HepG2 (cell line): ENCODE results near the gene KLHL11. TPM values are rescaled to one million over a fixed set of nuclear protein-coding genes. Genes with fewer than 3 reads are reported as not detected.

ENCODE experiments used
- IRF9 ChIP-seq: sonication (generic); formaldehyde crosslinking; IDR thresholded peaks from 2 replicates; pipeline ENCODE4 v1.8.0; 2022; ENCODE audit warnings: missing genetic modification reagents, mild to moderate bottlenecking, borderline replicate concordance
- JUND ChIP-seq: sonication (generic); formaldehyde crosslinking; IDR thresholded peaks from 2 replicates; pipeline ENCODE4 v1.8.0; 2022; ENCODE audit warnings: mild to moderate bottlenecking, missing genetic modification reagents
- NFE2L1 ChIP-seq: sonication (generic); formaldehyde crosslinking; IDR thresholded peaks from 2 replicates; pipeline ENCODE4 v1.4.0; 2020; ENCODE audit warnings: missing genetic modification reagents, mild to moderate bottlenecking, borderline replicate concordance
- NFKB2 ChIP-seq: sonication (generic); formaldehyde crosslinking; IDR thresholded peaks from 2 replicates; pipeline ENCODE4 v1.4.0; 2020; ENCODE audit warnings: missing genetic modification reagents, borderline replicate concordance
- NR2F1 ChIP-seq, 2 experiments: fragments of 450-650 bp in 1 of 2; formaldehyde crosslinking in 1 of 2; IDR thresholded peaks; 2 replicates each; pipeline versions ENCODE4 v1.5.0 to v1.6.1; 2016 to 2020; ENCODE audit warnings: mild to moderate bottlenecking in 1 of 2, missing compliant biosample characterization in 1 of 2, missing genetic modification reagents in 1 of 2, moderate library complexity in 1 of 2
- PHF8 ChIP-seq: sonication (generic); formaldehyde crosslinking; IDR thresholded peaks from 2 replicates; pipeline ENCODE4 v1.5.0; 2020; ENCODE audit warnings: missing genetic modification reagents
- REL ChIP-seq: sonication (generic); formaldehyde crosslinking; conservative IDR thresholded peaks from 2 replicates; pipeline ENCODE4 v1.8.0; 2022; ENCODE audit warnings: mild to moderate bottlenecking, missing genetic modification reagents, moderate library complexity
- SNAPC2 ChIP-seq: sonication (generic); formaldehyde crosslinking; IDR thresholded peaks from 2 replicates; pipeline ENCODE4 v1.8.1; 2022; ENCODE audit warnings: mild to moderate bottlenecking, missing genetic modification reagents
- ZNF121 ChIP-seq: sonication (generic); formaldehyde crosslinking; IDR thresholded peaks from 2 replicates; pipeline ENCODE4 v1.5.0; 2020; ENCODE audit warnings: mild to moderate bottlenecking, missing genetic modification reagents
- ZNF326 ChIP-seq: sonication (generic); formaldehyde crosslinking; IDR thresholded peaks from 2 replicates; pipeline ENCODE4 v1.4.0; 2020; ENCODE audit warnings: missing genetic modification reagents, borderline replicate concordance
- ZNF770 ChIP-seq: sonication (generic); formaldehyde crosslinking; IDR thresholded peaks from 2 replicates; pipeline ENCODE4 v1.5.0; 2020; ENCODE audit warnings: mild to moderate bottlenecking, missing genetic modification reagents
- ZNF776 ChIP-seq: sonication (generic); formaldehyde crosslinking; IDR thresholded peaks from 2 replicates; pipeline ENCODE4 v1.4.0; 2020; ENCODE audit warnings: mild to moderate bottlenecking, missing genetic modification reagents
- ZNF883 ChIP-seq: sonication (generic); formaldehyde crosslinking; IDR thresholded peaks from 2 replicates; pipeline ENCODE4 v1.5.1; 2020; ENCODE audit warnings: mild to moderate bottlenecking, missing genetic modification reagents; ENCODE audit errors: not compliant biosample characterization
- polyA plus RNA-seq, 8 experiments: library from polyadenylated mRNA; depleted of rRNA in 3 of 8; stranded (reverse) in 7 of 8; unstranded in 1 of 8; fragments of >200 nt; fragmentation: Illumina TruSeq in 4 of 8; extraction: Trizol in 4 of 8; gene quantifications; 2 replicates each; pipeline versions ENCODE4 v1.2.1 to v1.2.3, GENCODE V29; 2011 to 2016; ENCODE audit warnings: low read depth in 4 of 8, missing spikeins in 1 of 8, mixed read lengths in 1 of 8; ENCODE audit not compliant: insufficient read depth in 1 of 8
- total RNA-seq, 5 experiments: library from RNA; depleted of rRNA; stranded (reverse); fragments of >200 nt; fragmentation: Illumina TruSeq; extraction: Trizol; gene quantifications; 2 replicates each; pipeline ENCODE4 v1.2.3, GENCODE V29; 2016; ENCODE audit warnings: low read depth in 1 of 5
- TF ChIP-seq, protein P1 (sequence below): sonication (generic); formaldehyde crosslinking; IDR thresholded peaks from 2 replicates; pipeline ENCODE4 v1.4.0; 2020; ENCODE audit warnings: mild to moderate bottlenecking, missing genetic modification reagents
- TF ChIP-seq, protein P2 (sequence below): sonication (generic); formaldehyde crosslinking; IDR thresholded peaks from 2 replicates; pipeline ENCODE4 v1.8.1; 2023; ENCODE audit warnings: missing genetic modification reagents, inconsistent platforms, borderline replicate concordance

Gene KLHL11
- total and polyA plus RNA-seq, 2 of the 13 experiments (the other 11 are each of a cell fraction or from before 2014, with no cell fraction given), result 7.7 to 27.5 TPM

DNA sequence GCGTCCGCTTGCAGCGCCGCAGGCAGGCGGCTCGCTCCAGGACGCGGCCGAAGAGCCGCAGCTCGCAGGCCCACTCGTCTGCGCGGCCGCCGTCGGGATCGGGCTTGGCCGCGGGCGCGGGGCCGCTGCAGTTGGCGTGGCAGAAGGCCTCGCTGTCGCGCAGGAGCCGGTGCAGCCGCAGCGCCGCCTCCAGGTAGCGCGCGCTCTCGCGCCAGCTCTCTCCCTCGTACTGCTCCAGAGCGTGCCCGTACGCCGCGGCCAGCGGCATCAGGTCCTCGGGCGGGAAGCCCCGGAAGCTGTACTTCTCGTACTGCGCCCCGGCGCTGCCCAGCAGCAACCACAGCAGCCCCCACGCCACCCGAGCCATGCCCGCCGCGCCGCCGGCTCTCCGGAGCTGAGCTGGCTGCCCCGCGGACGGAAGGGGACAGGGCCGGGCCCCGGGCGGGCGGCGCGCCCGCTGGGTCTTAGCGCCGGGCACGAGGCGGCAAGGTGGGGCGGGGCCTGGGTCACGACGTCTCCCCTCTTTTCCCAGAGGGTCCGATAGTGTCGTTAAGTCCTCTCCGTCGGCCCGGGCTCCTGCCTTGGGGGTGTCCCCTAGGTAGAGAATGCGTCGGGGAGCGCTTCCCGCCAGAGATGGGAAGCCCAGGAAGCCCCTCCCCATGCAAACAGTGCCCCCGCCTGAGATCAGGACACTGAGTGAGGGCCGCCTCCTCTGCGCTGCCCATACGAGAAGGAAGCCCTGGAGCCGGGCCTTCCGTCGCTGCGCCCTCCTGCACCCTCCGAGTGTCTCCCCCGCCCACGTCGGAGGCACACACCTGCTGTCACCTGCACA lies 53.5 kb downstream of the KLHL11 start, which contains the start of gene P3H4 (continued):
- TF ChIP-seq, protein P1, sequence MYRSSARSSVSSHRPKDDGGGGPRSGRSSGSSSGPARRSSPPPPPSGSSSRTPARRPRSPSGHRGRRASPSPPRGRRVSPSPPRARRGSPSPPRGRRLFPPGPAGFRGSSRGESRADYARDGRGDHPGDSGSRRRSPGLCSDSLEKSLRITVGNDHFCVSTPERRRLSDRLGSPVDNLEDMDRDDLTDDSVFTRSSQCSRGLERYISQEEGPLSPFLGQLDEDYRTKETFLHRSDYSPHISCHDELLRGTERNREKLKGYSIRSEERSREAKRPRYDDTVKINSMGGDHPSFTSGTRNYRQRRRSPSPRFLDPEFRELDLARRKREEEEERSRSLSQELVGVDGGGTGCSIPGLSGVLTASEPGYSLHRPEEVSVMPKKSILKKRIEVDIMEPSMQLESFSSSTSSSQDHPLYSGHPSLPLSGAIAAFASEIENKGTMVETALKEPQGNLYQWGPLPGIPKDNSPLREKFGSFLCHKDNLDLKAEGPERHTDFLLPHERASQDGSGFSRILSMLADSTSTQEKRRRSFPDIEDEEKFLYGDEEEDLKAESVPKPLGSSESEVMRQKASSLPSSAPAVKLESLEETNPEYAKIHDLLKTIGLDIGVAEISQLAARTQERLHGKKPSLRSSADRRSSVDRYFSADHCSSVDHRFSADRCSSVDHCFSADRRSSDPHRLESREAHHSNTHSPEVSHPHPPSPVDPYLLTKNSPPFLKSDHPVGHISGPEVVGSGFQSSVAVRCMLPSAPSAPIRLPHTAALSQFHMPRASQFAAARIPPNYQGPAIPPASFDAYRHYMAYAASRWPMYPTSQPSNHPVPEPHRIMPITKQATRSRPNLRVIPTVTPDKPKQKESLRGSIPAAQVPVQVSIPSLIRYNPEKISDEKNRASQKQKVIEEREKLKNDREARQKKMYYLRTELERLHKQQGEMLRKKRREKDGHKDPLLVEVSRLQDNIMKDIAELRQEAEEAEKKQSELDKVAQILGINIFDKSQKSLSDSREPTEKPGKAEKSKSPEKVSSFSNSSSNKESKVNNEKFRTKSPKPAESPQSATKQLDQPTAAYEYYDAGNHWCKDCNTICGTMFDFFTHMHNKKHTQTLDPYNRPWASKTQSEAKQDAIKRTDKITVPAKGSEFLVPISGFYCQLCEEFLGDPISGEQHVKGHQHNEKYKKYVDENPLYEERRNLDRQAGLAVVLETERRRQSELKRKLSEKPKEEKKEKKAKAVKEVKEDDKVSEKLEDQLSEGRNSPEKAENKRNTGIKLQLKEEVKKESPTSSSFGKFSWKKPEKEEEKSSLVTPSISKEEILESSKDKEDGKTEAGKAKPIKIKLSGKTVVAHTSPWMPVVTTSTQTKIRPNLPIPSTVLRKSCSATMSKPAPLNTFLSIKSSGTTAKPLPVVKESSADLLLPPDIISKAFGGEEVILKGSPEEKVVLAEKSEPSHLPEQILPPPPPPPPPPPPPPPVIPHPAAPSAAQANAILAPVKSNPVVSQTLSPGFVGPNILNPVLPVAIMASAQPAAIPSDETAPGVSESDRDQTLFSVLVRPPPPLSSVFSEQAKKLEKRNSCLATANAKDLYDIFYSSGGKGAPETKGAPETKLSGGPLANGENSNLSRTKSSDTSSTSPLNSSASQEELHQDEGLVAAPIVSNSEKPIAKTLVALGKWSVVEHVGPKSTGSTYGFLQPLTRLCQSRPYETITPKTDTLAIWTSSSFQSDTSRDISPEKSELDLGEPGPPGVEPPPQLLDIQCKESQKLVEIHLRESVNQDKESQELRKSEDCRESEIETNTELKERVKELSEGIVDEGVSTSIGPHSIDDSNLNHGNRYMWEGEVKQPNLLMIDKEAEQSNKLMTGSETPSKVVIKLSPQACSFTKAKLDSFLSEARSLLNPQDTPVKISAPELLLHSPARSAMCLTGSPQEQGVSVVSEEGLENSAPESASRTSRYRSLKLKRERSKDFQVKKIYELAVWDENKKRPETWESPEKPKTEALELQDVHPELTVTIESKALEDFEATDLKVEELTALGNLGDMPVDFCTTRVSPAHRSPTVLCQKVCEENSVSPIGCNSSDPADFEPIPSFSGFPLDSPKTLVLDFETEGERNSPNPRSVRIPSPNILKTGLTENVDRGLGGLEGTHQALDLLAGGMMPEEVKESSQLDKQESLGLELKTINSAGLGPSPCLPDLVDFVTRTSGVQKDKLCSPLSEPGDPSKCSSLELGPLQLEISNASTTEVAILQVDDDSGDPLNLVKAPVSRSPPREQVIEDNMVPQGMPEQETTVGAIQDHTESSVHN (CRISPR knock-in tag), result peak; percentile 40; the same call in 1 of the 2 replicates
- TF ChIP-seq, protein P2, sequence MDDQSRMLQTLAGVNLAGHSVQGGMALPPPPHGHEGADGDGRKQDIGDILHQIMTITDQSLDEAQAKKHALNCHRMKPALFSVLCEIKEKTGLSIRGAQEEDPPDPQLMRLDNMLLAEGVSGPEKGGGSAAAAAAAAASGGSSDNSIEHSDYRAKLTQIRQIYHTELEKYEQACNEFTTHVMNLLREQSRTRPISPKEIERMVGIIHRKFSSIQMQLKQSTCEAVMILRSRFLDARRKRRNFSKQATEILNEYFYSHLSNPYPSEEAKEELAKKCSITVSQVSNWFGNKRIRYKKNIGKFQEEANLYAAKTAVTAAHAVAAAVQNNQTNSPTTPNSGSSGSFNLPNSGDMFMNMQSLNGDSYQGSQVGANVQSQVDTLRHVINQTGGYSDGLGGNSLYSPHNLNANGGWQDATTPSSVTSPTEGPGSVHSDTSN (CRISPR knock-in tag), result no peak
- TF ChIP-seq ZNF883, result peak; percentile 96
- peak in 1 of 2 experiments; percentile 8; a peak in 1 of 4 replicates for TF ChIP-seq NR2F1 (CRISPR knock-in tag; IDR thresholded peaks at IDR 0.05)
- TF ChIP-seq REL (CRISPR knock-in tag), result peak; percentile 69; the same call in 1 of the 2 replicates
- no peak for TF ChIP-seq ZNF326
- 0 out of 2 replicates have a peak, but pooled peaks have one; percentile 43 for TF ChIP-seq NFE2L1 (CRISPR knock-in tag)
- TF ChIP-seq NFKB2 (CRISPR knock-in tag), result peak; percentile 66; the same call in 1 of the 2 replicates
- peak; percentile 59; the same call in 1 of the 2 replicates for TF ChIP-seq JUND (CRISPR knock-in tag)
- peak; percentile 78 for TF ChIP-seq PHF8 (CRISPR knock-in tag)
- TF ChIP-seq ZNF770, result peak; percentile 56
- peak; percentile 74; the same call in 1 of the 2 replicates for TF ChIP-seq IRF9 (CRISPR knock-in tag)
- peak; percentile 3; the same call in 1 of the 2 replicates for TF ChIP-seq ZNF121 (CRISPR knock-in tag)
- peak; percentile 96; the same call in 1 of the 2 replicates for TF ChIP-seq ZNF776 (CRISPR knock-in tag)
- peak; percentile 94 for TF ChIP-seq SNAPC2 (CRISPR knock-in tag)
